Fibroblast of the aortic adventitia (primary cell): ENCODE results near the gene SAMD4A. TPM values are rescaled to one million over a fixed set of nuclear protein-coding genes. Genes with fewer than 3 reads are reported as not detected.

Source experiments
- DNase-seq: peaks from one replicate; pipeline ENCODE4 v3.0.0-alpha.2; 2010; ENCODE audit warnings: low read depth
- H3K4me3 ChIP-seq: 2 replicates; pipeline ENCODE4 v1.5.1; 2011; ENCODE audit warnings: low read depth, mild to moderate bottlenecking, control low read depth, low read length, moderate library complexity
- CTCF ChIP-seq: IDR thresholded peaks from 2 replicates; pipeline ENCODE4 v1.5.1; 2011; ENCODE audit warnings: mild to moderate bottlenecking, low read length, control low read depth, inconsistent platforms; ENCODE audit not compliant: insufficient read depth
- total RNA-seq: library from RNA; depleted of rRNA; stranded (reverse); fragments of >200 nt; gene quantifications from 2 replicates; pipeline ENCODE4 v1.2.3, GENCODE V29; 2012; ENCODE audit warnings: low replicate concordance

SAMD4A gene
- total RNA-seq, 1 donor = 20.1 TPM

- DNase-seq = no peak
- no peak for TF ChIP-seq CTCF
- H3K4me3 ChIP-seq = no peak overlapping the region
These were observed 124.0 kb downstream of the SAMD4A start for GRCh38 chr14:54690887-54691286.

GRCh38 chr14:54691525-54692283 is 124.8 kb downstream of the SAMD4A start:
- peak; percentile 78 for DNase-seq
- H3K4me3 ChIP-seq = no peak overlapping the region
- peak; percentile 96 for TF ChIP-seq CTCF

- TF ChIP-seq CTCF = no peak
- H3K4me3 ChIP-seq = no peak overlapping the region
- DNase-seq = peak; percentile 69
These were observed 125.4 kb downstream of the SAMD4A start for GRCh38 chr14:54692284-54692772.

- no peak for TF ChIP-seq CTCF
- DNase-seq = no peak
- no peak overlapping the region for H3K4me3 ChIP-seq
These were observed 126.8 kb downstream of the SAMD4A start for GRCh38 chr14:54693761-54694160.

- DNase-seq = no peak
- no peak for TF ChIP-seq CTCF
- no peak overlapping the region for H3K4me3 ChIP-seq
These were observed 128.3 kb downstream of the SAMD4A start for GRCh38 chr14:54695196-54695595.

GRCh38 chr14:54697001-54697400 is 130.1 kb downstream of the SAMD4A start:
- no peak overlapping the region for H3K4me3 ChIP-seq
- no peak for TF ChIP-seq CTCF
- DNase-seq = no peak
